K562 (cell line): ENCODE measurements around the gene JUNB. TPM values are rescaled to one million over a fixed set of nuclear protein-coding genes. Genes with fewer than 3 reads are reported as not detected.
A peak's percentile ranks its signal among the peaks of the same experiment; 100 is the strongest.

Experiments used
- DPF2 ChIP-seq: fragments of 450-650 bp; IDR thresholded peaks from 2 replicates; pipeline ENCODE4 v1.6.1; 2016
- GTF2A2 ChIP-seq: IDR thresholded peaks from 2 replicates; pipeline ENCODE4 v1.6.1; 2016; ENCODE audit warnings: mild to moderate bottlenecking, missing genetic modification characterization, missing compliant biosample characterization
- HLTF ChIP-seq: fragments of 450-650 bp; IDR thresholded peaks from 2 replicates; pipeline ENCODE4 v1.6.1; 2016
- KAT2B ChIP-seq: IDR thresholded peaks from one replicate; pipeline ENCODE4 v1.6.1; 2012; ENCODE audit warnings: low read depth, mild to moderate bottlenecking, control low read depth, inconsistent platforms, low read length, moderate library complexity
- KDM2B ChIP-seq: fragments of 250-450 bp; sonication (Bioruptor Pico); IDR thresholded peaks from 2 replicates; pipeline ENCODE4 v1.8.0; 2021; ENCODE audit warnings: mild to moderate bottlenecking, moderate library complexity
- NCOA1 ChIP-seq: fragments of 450-650 bp; IDR thresholded peaks from 2 replicates; pipeline ENCODE4 v1.6.1; 2016; ENCODE audit warnings: low read depth
- NELFE ChIP-seq: IDR thresholded peaks from 2 replicates; pipeline ENCODE4 v1.6.1; 2011; ENCODE audit warnings: mild to moderate bottlenecking; ENCODE audit not compliant: insufficient read depth, insufficient read length
- OTX1 ChIP-seq: fragments of 450-650 bp; formaldehyde crosslinking; IDR thresholded peaks from 2 replicates; pipeline ENCODE4 v1.4.0; 2022; ENCODE audit warnings: mild to moderate bottlenecking
- PCBP2 ChIP-seq: fragments of 200-400 bp; formaldehyde crosslinking; IDR thresholded peaks from 2 replicates; pipeline ENCODE4 v1.6.1; 2018; ENCODE audit warnings: low read length, low read depth, mild to moderate bottlenecking, moderate library complexity; ENCODE audit not compliant: poor library complexity, severe bottlenecking
- PRMT5 ChIP-seq: sonication (generic); formaldehyde crosslinking; IDR thresholded peaks from 2 replicates; pipeline ENCODE4 v1.5.0; 2020; ENCODE audit warnings: missing genetic modification reagents
- RBFOX2 ChIP-seq: fragments of 200-400 bp; formaldehyde crosslinking; IDR thresholded peaks from 2 replicates; pipeline ENCODE4 v1.6.1; 2017; ENCODE audit warnings: low read depth, mild to moderate bottlenecking, low read length, moderate library complexity
- SMARCB1 ChIP-seq: IDR thresholded peaks from 2 replicates; pipeline ENCODE4 v1.6.1; 2011; ENCODE audit warnings: improper control_type of control experiment, low read depth; ENCODE audit not compliant: insufficient read length
- TEAD2 ChIP-seq: fragments of 450-650 bp; IDR thresholded peaks from 2 replicates; pipeline ENCODE4 v1.6.1; 2016; ENCODE audit warnings: missing genetic modification characterization, control low read depth, missing compliant biosample characterization
- ZHX1 ChIP-seq: fragments of 150-350 bp; conservative IDR thresholded peaks from 2 replicates; pipeline ENCODE4 v1.6.1; 2014; ENCODE audit warnings: low read length
- ZNF764 ChIP-seq: fragments of 250-450 bp; sonication (Bioruptor Pico); IDR thresholded peaks from 2 replicates; pipeline ENCODE4 v1.4.0; 2020; ENCODE audit warnings: low read depth, mild to moderate bottlenecking, moderate library complexity
- polyA plus RNA-seq, 8 experiments: library from polyadenylated mRNA; depleted of rRNA in 4 of 8; stranded (reverse) in 5 of 8; unstranded in 3 of 8; fragments of >200 nt; fragmentation: Nextera tagmentation in 2 of 8; fragmentation: Illumina TruSeq in 1 of 8; extraction: Ambion mirVana in 2 of 8; extraction: Trizol in 1 of 8; gene quantifications; 2 replicates each; pipeline versions ENCODE4 v1.2.1 to v1.2.3, GENCODE V29; 2011 to 2014; ENCODE audit warnings: inconsistent platforms in 1 of 8, missing spikeins in 1 of 8
- total RNA-seq, 7 experiments: library from RNA; depleted of rRNA in 6 of 7; stranded (reverse); fragments of >200 nt in 6 of 7; fragmentation: Illumina TruSeq in 2 of 7; extraction: Trizol in 2 of 7; gene quantifications; 2 replicates each; pipeline versions ENCODE4 v1.2.1 to v1.2.3, GENCODE V29; 2011 to 2021; ENCODE audit warnings: low replicate concordance in 1 of 7
- TF ChIP-seq, protein P1 (sequence below): conservative IDR thresholded peaks from 2 replicates; pipeline ENCODE4 v1.6.1; 2011; ENCODE audit warnings: low read depth, mild to moderate bottlenecking, low read length; ENCODE audit not compliant: control insufficient read depth
- TF ChIP-seq, protein P2 (sequence below), 2 experiments: fragments of 250-450 bp in 1 of 2; fragments of 450-650 bp in 1 of 2; sonication (Bioruptor Pico) in 1 of 2; IDR thresholded peaks; 2 replicates each; pipeline versions ENCODE4 v1.6.1 to v1.8.0; 2016 to 2021; ENCODE audit warnings: mild to moderate bottlenecking in 2 of 2, moderate library complexity in 2 of 2, missing compliant biosample characterization in 1 of 2, missing genetic modification characterization in 1 of 2

JUNB gene
- total and polyA plus RNA-seq, 9 of the 15 experiments (the other 6 are each of a cell fraction or from before 2014, with no cell fraction given), result 0.23 to 88.1 (median 13.1) TPM

DNA sequence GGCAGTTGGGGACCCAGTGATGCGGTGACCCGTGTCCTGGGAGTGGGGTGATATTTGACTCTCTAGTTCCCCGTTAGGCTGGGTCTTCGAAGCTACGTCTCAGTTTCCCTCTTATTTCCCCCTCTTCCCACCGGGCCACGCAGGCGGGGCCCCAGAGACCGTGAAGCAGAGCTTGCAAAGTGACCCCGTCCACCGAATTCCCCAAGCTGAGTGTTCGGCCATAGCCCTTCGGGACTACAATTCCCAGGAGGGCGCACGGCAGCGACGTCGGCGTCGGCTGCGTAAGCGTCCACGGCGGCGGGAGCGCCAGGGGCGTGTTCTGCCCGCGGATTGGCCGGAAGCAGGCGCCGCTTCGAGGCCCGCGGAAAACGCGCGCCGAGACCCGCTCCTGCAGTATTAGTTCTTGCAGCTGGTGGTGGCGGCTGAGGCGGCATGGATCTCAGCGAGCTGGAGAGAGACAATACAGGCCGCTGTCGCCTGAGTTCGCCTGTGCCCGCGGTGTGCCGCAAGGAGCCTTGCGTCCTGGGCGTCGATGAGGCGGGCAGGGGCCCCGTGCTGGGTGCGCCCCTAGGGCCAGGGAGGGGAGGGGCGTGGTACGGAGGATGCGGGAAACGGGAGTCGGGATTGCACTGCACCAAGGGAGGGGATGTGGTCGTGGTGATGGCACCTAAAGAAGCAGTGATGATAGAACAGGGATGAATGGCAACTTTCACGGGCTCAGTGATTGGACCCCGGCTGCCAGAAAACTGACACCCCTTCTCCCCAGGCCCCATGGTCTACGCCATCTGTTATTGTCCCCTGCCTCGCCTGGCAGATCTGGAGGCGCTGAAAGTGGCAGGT, 15.2 kb downstream of the JUNB start, which contains the start of gene RNASEH2A (continued):
- TF ChIP-seq ZHX1 (peak; percentile 78; the same call in 1 of the 2 replicates), PCBP2 (no peak), DPF2 (no peak; the same call in 1 of the 2 replicates), KDM2B (CRISPR knock-in tag) (0 out of 2 replicates have a peak, but pooled peaks have one; percentile 53), PRMT5 (no peak), OTX1 (CRISPR knock-in tag) (no peak), NELFE (no peak), SMARCB1 (no peak), TEAD2 (tag) (no peak), RBFOX2 (peak; percentile 96), NCOA1 (0 out of 2 replicates have a peak, but pooled peaks have one; percentile 3), GTF2A2 (no peak), KAT2B (no peak), ZNF764 (no peak), HLTF (no peak)
- TF ChIP-seq, protein P1, sequence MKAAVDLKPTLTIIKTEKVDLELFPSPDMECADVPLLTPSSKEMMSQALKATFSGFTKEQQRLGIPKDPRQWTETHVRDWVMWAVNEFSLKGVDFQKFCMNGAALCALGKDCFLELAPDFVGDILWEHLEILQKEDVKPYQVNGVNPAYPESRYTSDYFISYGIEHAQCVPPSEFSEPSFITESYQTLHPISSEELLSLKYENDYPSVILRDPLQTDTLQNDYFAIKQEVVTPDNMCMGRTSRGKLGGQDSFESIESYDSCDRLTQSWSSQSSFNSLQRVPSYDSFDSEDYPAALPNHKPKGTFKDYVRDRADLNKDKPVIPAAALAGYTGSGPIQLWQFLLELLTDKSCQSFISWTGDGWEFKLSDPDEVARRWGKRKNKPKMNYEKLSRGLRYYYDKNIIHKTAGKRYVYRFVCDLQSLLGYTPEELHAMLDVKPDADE, result peak; percentile 87
- TF ChIP-seq, protein P2, sequence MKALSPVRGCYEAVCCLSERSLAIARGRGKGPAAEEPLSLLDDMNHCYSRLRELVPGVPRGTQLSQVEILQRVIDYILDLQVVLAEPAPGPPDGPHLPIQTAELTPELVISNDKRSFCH (CRISPR knock-in tag; IDR thresholded peaks at IDR 0.05), result no peak
- TF ChIP-seq, protein P2 (tag; IDR thresholded peaks at IDR 0.05), result no peak; the same call in 1 of the 2 replicates
